Stomach smooth muscle (tissue), 2 donors: ENCODE data around the gene CCDC60.

Source experiments
- H3K27ac ChIP-seq: one replicate; pipeline ENCODE4 v1.7.0; 2013; ENCODE audit warnings: mild to moderate bottlenecking, low read length, inconsistent platforms
- H3K27me3 ChIP-seq, 2 donors: one replicate each; pipeline ENCODE4 v1.7.0; 2013; ENCODE audit warnings: low read length in 2 of 2; ENCODE audit not compliant: insufficient read depth in 2 of 2, control insufficient read depth in 1 of 2
- H3K36me3 ChIP-seq, 2 donors: one replicate each; pipeline ENCODE4 v1.7.0; 2013; ENCODE audit warnings: low read length in 2 of 2; ENCODE audit not compliant: control insufficient read depth in 2 of 2, insufficient read depth in 2 of 2
- H3K4me1 ChIP-seq: one replicate; pipeline ENCODE4 v1.7.0; 2013; ENCODE audit warnings: low read length; ENCODE audit not compliant: control insufficient read depth, insufficient read depth
- H3K4me3 ChIP-seq, 2 donors: one replicate each; pipeline ENCODE4 v1.7.0; 2013; ENCODE audit warnings: low read length in 2 of 2
- H3K9ac ChIP-seq, 2 donors: one replicate each; pipeline ENCODE4 v1.7.0; 2013; ENCODE audit warnings: low read length in 2 of 2, mild to moderate bottlenecking in 1 of 2
- H3K9me3 ChIP-seq, 2 donors: one replicate each; pipeline ENCODE4 v1.7.0; 2013; ENCODE audit warnings: low read length in 2 of 2; ENCODE audit not compliant: control insufficient read depth in 2 of 2
- donor health status: healthy.
- donor health status: Pancreatic carcinoma.

CCDC60 gene

GRCh38 chr12:119461636-119462214, 127.2 kb downstream of the CCDC60 start:
- Histone ChIP-seq H3K4me3 (no peak overlapping the region), H3K36me3 (no peaks in the 10 kb centered on the region), H3K9ac (no peak overlapping the region), H3K4me1 (no peaks in the 10 kb centered on the region), H3K27ac (no peak overlapping the region), H3K27me3 (no peaks in the 10 kb centered on the region), H3K9me3 (peaks cover 4% of the 10 kb centered on the region in 2 donors)

GRCh38 chr12:119463211-119463926, 128.8 kb downstream of the CCDC60 start:
- Histone ChIP-seq H3K36me3 (no peaks in the 10 kb centered on the region), H3K9ac (no peak overlapping the region), H3K27ac (no peak overlapping the region), H3K4me3 (no peak overlapping the region), H3K4me1 (no peaks in the 10 kb centered on the region), H3K27me3 (no peaks in the 10 kb centered on the region), H3K9me3 (peaks cover 4% of the 10 kb centered on the region in 2 donors)

- no peaks in the 10 kb centered on the region for H3K36me3 ChIP-seq
These were observed 133.8 kb downstream of the CCDC60 start for GRCh38 chr12:119468296-119468695.

GRCh38 chr12:119475650-119476049, 141.1 kb downstream of the CCDC60 start:
- Histone ChIP-seq H3K36me3 (no peaks in the 10 kb centered on the region), H3K9me3 (peaks cover 0 to 6% of the 10 kb centered on the region in 2 donors), H3K27me3 (no peaks in the 10 kb centered on the region), H3K4me1 (no peaks in the 10 kb centered on the region), H3K9ac (no peak overlapping the region), H3K4me3 (no peak overlapping the region), H3K27ac (no peak overlapping the region)

More at GRCh38 chr12:119468296-119468695, 133.8 kb downstream of the CCDC60 start:
- no peaks in the 10 kb centered on the region for H3K9me3 ChIP-seq
- no peaks in the 10 kb centered on the region for H3K27me3 ChIP-seq
- no peak overlapping the region for H3K27ac ChIP-seq
- H3K4me3 ChIP-seq = no peak overlapping the region
- no peak overlapping the region for H3K9ac ChIP-seq
- H3K4me1 ChIP-seq = no peaks in the 10 kb centered on the region

GRCh38 chr12:119476951-119477350, 142.4 kb downstream of the CCDC60 start:
- Histone ChIP-seq H3K36me3 (no peaks in the 10 kb centered on the region), H3K4me1 (no peaks in the 10 kb centered on the region), H3K9ac (no peak overlapping the region), H3K27ac (no peak overlapping the region), H3K27me3 (no peaks in the 10 kb centered on the region), H3K4me3 (no peak overlapping the region), H3K9me3 (peaks cover 0 to 6% of the 10 kb centered on the region in 2 donors)

- Histone ChIP-seq H3K27me3 (no peaks in the 10 kb centered on the region), H3K9ac (no peak overlapping the region), H3K4me3 (no peak overlapping the region), H3K27ac (no peak overlapping the region), H3K36me3 (no peaks in the 10 kb centered on the region), H3K4me1 (no peaks in the 10 kb centered on the region), H3K9me3 (peaks cover 6 to 17% of the 10 kb centered on the region in 2 donors)
These were observed 144.6 kb downstream of the CCDC60 start for GRCh38 chr12:119479121-119479561.

GRCh38 chr12:119480551-119480950, 146.0 kb downstream of the CCDC60 start:
- no peak overlapping the region for H3K27ac ChIP-seq
- H3K9me3 ChIP-seq = peaks cover 6 to 17% of the 10 kb centered on the region in 2 donors
- H3K9ac ChIP-seq = no peak overlapping the region
- no peaks in the 10 kb centered on the region for H3K36me3 ChIP-seq
- H3K4me1 ChIP-seq = no peaks in the 10 kb centered on the region
- H3K27me3 ChIP-seq = no peaks in the 10 kb centered on the region
- H3K4me3 ChIP-seq = no peak overlapping the region

GRCh38 chr12:119486599-119487154, 152.1 kb downstream of the CCDC60 start:
- H3K4me1 ChIP-seq = no peaks in the 10 kb centered on the region
- no peak overlapping the region for H3K4me3 ChIP-seq

GRCh38 chr12:119491814-119492213, 157.3 kb downstream of the CCDC60 start:
- H3K27ac ChIP-seq = no peak overlapping the region
- H3K4me1 ChIP-seq = no peaks in the 10 kb centered on the region
- H3K27me3 ChIP-seq = no peaks in the 10 kb centered on the region
- H3K4me3 ChIP-seq = no peak overlapping the region
- peaks cover 0 to 4% of the 10 kb centered on the region in 2 donors for H3K9me3 ChIP-seq
- no peaks in the 10 kb centered on the region for H3K36me3 ChIP-seq
- no peak overlapping the region for H3K9ac ChIP-seq

More at GRCh38 chr12:119486599-119487154, 152.1 kb downstream of the CCDC60 start:
- H3K27ac ChIP-seq = no peak overlapping the region
- no peak overlapping the region for H3K9ac ChIP-seq
- no peaks in the 10 kb centered on the region for H3K27me3 ChIP-seq
- no peaks in the 10 kb centered on the region for H3K36me3 ChIP-seq
- H3K9me3 ChIP-seq = peaks cover 6 to 14% of the 10 kb centered on the region in 2 donors

- H3K27me3 ChIP-seq = no peaks in the 10 kb centered on the region
- H3K4me1 ChIP-seq = no peaks in the 10 kb centered on the region
- no peak overlapping the region for H3K9ac ChIP-seq
- H3K9me3 ChIP-seq = no peaks in the 10 kb centered on the region
- H3K27ac ChIP-seq = no peak overlapping the region
- no peak overlapping the region for H3K4me3 ChIP-seq
- no peaks in the 10 kb centered on the region for H3K36me3 ChIP-seq
These were observed 165.7 kb downstream of the CCDC60 start for GRCh38 chr12:119500209-119500608.

- H3K4me1 ChIP-seq = no peaks in the 10 kb centered on the region
- H3K36me3 ChIP-seq = no peaks in the 10 kb centered on the region
- no peak overlapping the region for H3K4me3 ChIP-seq
- no peak overlapping the region for H3K9ac ChIP-seq
- no peaks in the 10 kb centered on the region for H3K27me3 ChIP-seq
- H3K9me3 ChIP-seq = no peaks in the 10 kb centered on the region
- H3K27ac ChIP-seq = no peak overlapping the region
These were observed 166.5 kb downstream of the CCDC60 start for GRCh38 chr12:119501052-119501451.
